Occipital lobe (tissue), 2 donors: Measurements from ENCODE around the gene RPS15. TPM values are rescaled to one million over a fixed set of nuclear protein-coding genes. Genes with fewer than 3 reads are reported as not detected.

Experiments used
- DNase-seq: peaks from one replicate; lab custom pipeline; 2025; lab: John Stamatoyannopoulos, UW
- total RNA-seq: library from RNA; depleted of rRNA; stranded (reverse); fragments of >200 nt; gene quantifications from one replicate; pipeline ENCODE4 v1.2.3, GENCODE V29; 2014

The RPS15 gene
- total RNA-seq: 252 TPM

DNA sequence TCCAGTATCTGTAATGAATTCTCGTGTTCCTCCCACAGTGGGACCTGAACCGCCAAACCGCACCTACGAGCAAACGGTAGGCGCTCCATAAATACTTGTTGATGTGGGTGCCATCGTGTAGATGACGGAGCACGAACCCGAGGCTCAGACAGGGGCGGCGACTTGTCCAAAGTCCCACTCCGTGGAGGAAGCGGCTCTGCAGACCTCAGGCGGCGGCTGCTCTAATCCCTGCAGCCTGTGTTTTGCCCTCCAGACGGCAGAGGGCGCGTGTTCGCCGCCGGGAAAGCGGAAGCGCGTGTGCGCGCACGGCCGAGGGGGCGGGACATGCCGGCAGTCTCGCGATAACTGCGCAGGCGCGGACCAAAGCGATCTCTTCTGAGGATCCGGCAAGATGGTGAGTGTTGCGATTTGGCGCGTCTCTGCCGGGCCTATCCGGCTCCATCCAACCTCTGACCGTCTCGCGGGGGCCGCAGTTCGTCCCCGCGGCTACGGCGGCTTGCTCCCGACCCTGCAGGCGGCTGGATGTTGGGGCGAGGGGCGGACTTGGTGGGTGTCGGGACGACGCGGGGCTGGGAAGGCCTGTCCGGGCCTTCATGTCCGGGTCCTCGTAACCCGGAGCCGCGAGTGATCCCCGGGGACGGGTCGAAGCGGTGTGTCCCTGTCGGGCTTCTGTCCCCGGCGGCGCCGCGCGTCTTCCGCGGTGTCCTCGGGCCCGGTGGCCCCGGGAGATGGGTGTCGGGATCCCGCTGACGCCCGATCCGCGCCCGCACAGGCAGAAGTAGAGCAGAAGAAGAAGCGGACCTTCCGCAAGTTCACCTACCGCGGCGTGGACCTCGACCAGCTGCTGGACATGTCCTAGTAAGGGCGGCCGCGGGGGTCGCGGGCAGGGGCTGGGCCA, at the start of gene RPS15:
Gene RPS15, plus strand, starts transcription at position 362 of the 898 bp plus-strand sequence. Its CDS starts 30 bp downstream, at position 392.
- DNase-seq: peak; percentile 88

DNA sequence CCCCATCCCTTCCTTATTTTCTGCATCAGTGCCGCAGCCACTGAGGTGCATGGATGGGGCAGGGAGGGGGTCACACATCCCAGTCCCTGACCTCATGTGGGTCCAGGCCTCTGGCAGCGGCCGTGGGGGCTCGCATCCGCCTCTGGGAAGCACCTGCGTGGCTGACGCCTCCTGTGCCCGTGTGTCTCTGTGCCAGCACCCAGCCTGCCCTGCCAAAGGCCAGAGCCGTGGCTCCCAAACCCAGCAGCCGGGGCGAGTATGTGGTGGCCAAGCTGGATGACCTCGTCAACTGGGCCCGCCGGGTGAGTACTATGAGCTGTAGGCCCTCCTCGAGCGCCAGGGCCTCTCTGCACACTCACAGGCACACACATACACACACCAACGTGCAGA, 49.6 kb upstream of the RPS15 start:
- no peak for DNase-seq

DNA sequence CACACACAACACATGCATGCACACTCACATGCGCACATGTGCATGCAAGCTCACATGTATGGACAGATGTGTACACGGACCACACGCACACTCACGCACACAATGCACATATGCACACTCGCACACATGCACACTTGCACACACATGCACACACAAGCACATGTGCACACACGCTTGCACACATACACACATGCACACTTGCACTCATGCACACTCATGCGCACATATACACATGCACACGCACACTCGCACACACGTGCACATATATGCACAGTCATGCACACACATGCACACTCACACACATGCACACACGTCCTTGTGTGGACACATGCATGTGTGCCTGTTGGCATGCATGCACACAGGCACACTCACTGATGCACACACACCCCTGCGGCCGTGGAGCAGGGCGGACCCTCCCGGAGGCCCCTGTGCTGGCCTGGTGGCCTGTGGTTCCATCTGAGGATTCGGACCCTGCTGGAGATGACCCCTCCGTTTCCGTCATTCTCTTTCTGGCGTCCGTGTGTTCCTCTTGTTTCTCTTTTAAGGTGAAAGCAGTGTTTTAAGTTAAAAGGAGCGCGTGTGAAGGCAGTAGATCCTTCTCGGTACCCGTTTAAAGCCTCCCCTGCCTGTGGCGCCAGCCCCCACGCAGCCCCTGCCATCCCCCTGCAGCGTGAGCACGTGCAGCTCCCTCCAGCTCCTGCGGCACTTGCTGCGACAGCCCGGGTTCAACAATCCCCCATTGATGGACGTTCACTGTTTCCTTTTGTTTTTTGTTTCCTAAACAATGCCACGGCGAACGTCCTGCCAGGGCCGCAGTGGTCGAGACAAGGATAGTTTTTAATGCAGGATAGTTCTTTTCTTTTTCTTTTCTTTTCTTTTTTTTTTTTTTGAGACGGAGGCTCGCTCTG, 48.9 kb upstream of the RPS15 start:
- DNase-seq: peak; percentile 54

DNA sequence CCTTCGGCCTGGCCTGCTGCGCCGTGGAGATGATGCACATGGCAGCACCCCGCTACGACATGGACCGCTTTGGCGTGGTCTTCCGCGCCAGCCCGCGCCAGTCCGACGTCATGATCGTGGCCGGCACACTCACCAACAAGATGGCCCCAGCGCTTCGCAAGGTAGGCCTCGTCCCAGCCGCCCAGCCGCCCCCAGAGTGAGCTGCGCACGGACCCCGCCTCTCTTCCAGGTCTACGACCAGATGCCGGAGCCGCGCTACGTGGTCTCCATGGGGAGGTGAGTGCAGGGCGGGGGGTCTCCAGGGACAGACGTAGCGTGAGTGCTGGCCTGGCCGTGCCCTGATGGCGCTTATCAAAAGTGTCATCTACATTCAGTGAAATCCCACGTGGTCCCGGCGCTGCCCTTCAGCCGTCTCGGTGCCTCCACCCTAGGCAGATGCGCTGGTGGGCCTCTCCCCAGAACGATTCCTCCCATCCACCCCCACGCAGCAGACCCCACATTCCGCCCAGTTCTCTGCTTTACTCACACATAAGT, 47.2 kb upstream of the RPS15 start:
- DNase-seq: no peak

DNA sequence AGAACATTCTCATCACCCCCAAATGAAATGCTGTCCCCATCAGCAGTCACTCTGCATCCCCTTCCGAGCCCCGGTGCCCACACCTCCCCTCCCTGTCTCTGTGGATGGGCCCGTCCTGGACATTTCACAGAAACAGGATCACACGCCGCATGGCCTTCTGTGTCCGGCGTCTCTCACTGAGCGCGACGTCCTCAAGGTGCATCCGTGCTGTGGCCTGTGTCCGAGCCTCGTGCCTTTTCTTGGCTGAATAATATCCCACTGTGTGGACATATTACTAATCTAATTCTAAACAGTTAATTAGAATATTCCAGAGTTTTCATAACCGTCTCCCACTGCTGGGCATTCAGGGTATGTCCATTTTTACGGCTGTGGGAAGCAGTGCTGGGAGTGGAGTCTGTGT, 45.8 kb upstream of the RPS15 start:
- no peak for DNase-seq

DNA sequence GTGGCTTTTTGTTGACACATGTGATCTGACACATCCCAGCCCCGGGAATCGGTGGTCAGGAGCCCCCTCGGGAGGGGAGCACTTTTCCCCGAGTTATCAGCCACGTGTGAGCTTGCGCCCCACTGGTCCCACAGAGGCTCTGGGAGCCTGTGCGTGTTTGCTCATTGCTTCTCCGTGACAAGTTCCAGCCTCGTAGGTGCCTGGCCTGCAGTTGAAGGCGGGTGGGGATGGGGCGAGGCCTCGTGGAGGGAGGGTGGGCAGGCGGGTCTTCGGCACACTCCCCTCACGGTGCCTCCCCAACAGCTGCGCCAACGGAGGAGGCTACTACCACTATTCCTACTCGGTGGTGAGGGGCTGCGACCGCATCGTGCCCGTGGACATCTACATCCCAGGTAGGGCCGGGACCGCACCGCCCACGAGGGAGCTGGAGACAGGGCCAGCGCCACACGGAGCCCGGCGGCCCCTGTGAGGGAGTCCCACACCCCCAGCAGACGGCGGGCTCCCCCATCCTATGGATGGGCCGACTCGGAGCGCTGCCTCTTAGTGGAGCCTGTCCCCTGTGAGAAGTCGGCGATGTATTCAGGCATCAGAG, 45.2 kb upstream of the RPS15 start:
- no peak for DNase-seq

DNA sequence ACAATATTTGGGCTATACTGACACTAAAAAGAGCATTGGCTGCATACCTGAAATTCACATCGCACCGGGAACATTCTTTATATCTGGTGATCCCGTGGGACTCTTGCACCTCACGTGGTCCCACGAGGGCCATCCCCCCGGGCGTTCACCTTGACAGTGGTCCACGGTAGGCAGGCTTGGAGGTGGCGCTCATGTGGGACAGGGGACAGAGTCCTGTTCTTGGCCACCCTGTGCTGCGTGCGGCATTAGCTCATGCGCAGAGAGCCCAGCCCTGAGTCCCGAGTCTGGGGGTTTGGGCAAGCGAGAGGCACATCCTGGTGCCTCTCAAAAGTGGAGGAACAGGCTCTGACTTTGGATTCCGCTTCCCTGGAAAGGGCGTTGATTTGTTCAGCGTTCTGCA, 44.4 kb upstream of the RPS15 start:
- no peak for DNase-seq

DNA sequence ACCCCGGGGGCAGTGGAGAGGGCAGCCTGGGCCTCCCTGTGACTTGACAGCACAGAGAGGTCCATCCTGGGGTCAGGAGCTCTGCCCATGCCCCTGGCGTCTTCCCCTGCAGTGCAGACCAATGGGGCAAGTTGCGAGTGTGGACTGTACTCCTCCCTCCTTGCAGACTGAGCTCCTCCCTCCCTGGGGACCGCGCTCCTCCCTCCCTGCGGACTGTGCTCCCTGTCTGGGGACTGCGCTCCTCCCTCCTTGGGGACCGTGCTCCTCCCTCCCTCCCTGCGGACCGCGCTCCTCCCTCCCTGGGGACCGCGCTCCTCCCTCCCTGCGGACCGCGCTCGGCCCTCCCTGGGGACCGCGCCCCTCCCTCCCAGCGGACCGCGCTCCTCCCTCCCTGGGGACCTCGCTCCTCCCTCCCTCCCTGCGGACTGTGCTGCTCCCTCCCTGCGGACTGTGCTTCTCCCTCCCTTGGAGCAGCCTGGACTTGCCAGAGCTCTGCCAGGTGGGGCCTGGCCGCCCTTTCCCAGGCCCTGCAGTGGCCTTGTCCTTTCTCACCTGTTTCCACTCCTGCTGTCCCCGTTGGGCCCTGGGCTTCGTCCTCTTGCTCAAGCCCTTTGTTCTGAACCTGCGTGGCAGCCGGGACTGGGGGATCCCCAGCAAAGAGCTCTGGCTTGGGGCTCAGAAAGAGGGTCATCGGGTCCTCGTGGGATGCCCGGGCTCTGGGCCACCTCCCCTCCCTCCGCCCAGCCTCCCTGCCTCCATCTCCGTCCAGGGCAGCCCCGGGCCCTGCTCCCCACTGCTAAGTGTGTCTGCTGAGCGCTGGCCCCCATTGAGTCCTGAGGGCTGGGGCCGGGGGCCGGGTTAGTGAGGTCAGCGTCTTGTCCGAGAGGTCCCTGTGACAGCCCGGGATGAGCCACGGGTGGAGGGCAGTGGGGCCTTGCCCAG, 43.7 kb upstream of the RPS15 start:
- no peak for DNase-seq

DNA sequence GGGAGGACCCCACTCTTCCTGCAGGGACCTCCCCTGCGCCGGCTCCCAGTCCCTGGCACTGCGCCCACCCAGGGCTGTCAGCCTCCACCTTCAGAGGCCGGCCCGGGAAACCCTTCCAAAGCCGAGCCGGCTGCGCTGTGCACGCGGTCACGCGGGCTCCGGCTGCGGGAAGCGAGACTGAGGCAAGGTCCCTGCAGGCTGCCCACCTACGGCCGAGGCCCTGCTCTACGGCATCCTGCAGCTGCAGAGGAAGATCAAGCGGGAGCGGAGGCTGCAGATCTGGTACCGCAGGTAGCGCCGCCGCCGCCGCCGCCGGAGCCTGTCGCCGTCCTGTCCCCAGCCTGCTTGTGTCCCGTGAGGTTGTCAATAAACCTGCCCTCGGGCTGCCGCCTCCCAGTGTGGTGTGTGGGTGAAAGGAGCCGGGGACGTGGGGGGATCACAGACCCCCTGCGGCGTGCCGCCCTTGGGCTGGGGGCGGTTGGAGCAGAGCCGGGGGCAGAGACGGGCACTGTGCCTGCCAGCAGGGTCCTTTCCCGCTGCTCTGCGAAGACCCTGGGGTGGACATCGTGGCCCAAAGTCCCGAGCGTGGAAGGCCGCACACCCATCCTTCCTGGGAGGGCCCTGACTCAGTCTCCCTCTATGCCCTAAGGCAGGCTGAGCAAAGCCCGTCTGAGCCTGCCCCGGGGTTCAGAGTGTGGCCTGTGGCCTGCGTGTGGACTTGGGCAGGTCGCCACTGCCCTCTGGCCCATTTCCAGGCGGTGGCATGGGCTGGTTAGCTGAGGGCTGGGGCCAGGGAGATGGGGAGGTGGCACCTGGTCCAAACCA, 42.8 kb upstream of the RPS15 start:
- no peak for DNase-seq

DNA sequence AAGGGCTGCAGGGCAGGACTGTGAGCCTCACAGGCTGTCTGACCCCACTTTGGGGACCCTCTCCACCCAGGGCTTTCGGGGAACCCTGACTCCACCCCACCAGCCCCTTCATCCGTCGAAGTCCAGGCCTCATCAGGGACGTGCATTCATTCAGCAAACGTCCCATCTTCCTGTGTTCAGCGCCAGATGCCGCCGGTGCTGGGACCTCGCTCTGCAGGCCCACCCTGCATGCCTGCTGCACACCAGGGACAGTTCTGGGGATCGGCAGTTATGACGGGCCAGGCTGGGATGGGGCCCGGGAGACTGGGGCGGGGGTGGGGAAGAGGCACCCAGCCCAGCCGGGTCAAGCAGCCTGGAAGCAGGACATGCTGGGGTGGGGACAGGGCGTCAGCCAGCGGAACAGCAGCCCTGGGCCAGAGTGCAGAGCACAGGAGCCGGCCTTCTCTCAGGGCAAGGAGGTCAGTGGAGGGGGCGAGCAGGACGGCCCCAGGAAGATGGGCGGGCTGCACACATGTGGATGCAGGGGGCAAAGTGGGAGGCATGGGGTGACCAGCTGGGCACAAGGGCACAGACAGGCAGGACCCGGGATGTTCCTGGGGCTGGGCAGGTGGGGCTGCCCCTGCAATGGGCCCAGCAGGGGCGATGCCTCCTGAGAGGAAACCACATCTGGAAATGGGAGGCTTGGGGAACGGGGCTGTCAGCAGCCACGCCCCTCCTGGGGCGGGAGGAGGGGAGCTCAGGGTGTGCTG, 42.0 kb upstream of the RPS15 start:
- no peak for DNase-seq

DNA sequence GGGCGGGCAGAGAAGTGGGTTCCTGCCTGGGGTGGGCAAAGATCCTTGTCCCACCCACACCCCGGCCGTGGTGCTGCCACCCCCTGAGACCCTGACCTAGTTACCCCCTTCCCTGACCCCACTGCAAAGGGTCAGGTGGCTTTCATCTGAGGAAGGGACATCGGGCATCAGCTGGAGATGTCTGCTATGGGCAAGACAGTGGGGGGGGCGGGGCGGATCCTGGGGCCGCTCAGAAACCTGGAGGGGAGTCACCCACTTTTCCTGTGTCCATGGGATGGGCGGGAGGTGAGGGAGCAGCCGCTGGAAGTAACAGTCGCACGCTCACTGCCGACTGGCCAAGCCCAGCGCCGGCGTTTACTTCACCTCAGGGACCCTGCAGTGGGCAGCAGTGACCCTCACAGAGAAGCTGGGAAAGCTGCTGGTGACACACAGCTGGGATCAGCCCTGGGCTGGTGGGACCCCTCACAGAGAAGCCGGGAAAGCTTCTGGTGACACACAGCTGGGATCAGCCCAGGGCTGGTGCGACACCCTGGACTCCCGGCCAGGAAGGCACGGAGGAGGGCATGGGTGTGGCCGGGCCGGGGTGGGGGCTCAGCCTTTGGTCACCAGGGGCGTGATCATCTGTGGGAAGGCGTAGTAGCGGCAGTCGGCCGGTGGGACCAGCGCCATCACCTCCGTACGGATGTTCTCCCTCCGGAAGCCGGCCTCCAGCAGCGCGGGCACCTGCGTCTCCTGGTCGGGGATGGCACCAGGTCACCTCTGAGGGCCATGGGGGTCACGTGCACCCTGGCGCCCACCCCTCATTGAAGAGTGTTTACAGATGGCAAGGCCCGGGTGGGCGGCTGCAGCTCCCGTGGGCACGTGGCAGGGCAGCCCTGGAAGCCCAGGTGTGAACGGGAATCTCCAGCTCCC, 41.2 kb upstream of the RPS15 start:
- no peak for DNase-seq

DNA sequence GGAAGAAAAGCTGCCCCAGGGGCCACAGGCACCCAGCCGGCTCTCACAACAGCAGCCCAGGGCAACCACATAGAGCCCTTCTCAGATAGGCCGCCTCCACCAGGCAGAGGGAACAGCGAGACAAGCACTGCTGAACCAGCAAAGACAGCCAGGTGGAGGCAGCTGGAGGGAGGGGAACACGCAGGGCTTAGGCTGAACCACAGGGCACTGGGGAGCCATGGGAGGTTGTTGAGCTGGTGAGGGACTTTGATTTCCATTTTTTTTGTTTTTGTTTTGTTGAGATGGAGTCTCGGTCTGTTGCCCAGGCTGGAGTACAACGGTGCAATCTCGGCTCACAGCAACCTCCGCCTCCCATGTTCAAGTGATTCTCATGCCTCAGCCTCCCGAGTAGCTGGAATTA, 40.4 kb upstream of the RPS15 start:
- no peak for DNase-seq

DNA sequence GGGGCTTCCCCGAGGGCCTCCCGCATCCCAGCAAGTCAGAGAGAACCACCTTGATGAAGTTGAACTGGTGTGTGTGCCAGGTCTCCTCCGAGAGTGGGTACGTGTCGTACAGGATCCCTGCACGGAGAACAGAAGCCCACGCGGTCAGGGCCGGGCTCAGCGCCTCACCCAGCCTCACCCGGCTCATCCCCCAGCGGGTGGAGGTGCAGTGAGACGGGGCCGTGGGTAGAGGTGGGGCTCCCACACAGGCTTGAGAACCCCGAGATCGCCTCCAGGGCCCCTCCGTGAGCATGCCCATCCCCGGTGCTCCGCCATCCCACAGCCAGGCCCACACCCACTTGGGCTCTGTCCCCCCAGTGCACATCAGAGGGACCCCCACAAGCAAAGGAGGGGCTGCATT, 39.1 kb upstream of the RPS15 start:
- no peak for DNase-seq

DNA sequence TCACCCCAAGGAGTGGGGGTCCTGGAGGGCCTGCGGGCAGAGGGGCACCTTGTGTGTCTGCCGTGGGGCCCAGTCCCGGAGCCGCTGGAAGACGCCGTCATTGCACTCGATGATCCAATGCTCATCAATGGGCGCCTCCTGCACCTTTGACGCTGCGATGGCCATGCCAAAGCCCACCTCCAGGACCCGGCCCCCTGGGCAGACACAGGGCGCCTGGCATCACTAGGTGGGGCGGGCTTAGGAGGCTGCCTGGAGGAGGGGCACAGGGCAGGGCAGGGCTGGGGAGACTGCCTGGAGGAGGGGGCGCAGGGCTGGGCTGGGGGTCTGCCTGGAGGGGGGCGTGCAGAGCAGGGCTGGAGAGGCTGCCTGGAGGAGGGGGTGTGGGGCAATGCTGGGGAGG, 38.5 kb upstream of the RPS15 start:
- DNase-seq: no peak

DNA sequence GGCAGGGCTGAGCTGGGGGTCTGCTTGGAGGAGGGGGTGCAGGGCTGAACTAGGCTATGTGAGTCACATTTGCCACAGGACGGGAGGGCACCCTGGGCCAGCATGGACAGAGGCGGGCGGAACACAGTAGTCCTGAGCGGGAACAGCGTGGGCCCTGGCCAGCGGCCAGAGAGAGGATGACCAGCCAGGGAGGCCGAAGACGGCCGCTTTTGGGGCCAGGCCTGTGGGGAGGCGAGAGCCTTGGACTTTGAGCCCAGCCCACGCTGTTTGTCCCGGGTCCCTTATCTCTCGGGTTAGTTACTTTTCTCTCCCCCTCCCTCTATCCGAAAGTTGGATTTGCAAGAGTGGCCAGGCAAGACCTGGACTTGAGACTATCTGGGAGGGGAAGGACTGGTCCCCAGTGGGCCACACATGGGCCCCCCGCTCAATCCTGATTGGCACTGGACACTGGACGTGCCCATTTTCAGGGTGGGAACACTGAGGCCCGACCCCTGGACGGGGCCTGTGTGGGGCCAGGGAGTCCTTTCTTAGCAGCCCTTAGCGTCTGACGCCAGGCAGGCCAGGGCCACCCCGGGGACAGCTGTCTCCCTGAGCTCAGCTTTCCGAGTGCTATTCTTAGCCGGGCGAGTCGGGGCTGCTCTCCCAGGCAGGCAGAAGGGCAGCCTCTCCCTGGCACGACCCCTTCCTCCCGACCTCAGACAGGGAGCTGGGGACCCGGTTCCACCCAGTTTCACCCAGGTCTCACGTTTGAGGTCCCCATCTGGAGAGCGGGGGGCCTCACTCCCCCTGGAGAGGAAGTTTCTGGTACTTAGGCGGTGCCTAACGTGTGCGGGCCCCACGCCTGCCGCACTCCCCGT, 37.7 kb upstream of the RPS15 start:
- no peak for DNase-seq

DNA sequence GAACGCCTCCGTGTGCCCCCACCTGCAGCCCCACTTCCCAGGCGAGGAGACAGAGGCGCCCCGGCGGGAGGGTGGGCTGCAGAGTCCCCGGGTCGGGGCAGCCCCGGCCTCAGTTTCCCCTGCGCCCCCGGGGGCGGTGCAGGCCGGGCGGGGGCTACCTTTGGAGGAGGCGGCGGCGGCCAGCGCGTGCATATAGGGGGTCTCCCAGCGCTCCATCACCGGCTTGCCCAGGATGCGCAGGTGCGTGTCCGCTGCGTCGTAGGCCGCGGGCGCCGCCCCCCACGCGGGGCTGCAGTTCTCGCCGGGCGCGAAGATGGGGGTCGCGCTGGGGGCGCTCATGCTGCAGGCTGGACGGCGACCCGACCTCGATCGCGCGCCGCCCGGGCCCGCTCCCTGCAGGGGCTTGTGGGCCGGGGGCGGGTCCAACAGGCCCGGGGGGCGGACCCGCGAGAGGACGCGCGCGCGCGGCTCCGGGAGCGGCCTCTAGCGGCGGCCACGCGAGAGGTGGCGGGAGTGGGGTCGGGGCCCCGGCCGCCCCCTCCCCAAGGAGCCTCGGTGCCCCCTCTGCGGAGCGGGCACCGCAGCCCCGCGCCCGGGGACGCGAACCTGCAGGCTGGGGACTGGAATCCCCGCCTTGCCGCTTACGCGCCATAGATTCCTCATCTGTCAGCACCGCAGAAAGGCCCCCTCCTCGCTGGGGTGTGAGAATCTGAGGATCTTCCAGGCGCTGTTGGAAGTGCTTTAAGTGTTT, 36.9 kb upstream of the RPS15 start, which contains the start of gene GAMT:
Gene GAMT, minus strand, starts transcription at position 405 of the 751 bp plus-strand sequence. Its CDS starts 66 bp downstream, at position 339.
- DNase-seq: no peak
